Calu3 (cell line): ENCODE measurements around the gene PCGF6. TPM values are rescaled to one million over a fixed set of nuclear protein-coding genes. Genes with fewer than 3 reads are reported as not detected.

Source experiments
- BruUV-seq: library from RNA; stranded (reverse); fragments of 400-500 nt; replicated peaks from 2 replicates; lab custom pipeline; 2021; lab: Mats Ljungman, UMichigan
- CTCF ChIA-PET: fragments of 300-600 bp; sonication (Branson Sonifier 250); formaldehyde crosslinking; loops from one replicate; lab custom pipeline; 2022; ENCODE audit warnings: antibody characterized with exemption; lab: Charles Lee
- DNase-seq: peaks from one replicate; pipeline ENCODE4 v3.0.0; 2022
- H3K27ac Mint-ChIP-seq: one replicate; pipeline ENCODE4 v1.8.0; 2022; ENCODE audit warnings: mixed read lengths; ENCODE audit not compliant: unreplicated experiment
- H3K27me3 Mint-ChIP-seq: one replicate; pipeline ENCODE4 v1.8.0; 2022; ENCODE audit warnings: mixed read lengths; ENCODE audit not compliant: unreplicated experiment
- H3K36me3 Mint-ChIP-seq: one replicate; pipeline ENCODE4 v1.8.0; 2022; ENCODE audit warnings: mild to moderate bottlenecking, moderate library complexity, mixed read lengths; ENCODE audit not compliant: insufficient read depth, unreplicated experiment
- H3K4me1 Mint-ChIP-seq: one replicate; pipeline ENCODE4 v1.8.0; 2022; ENCODE audit warnings: mild to moderate bottlenecking, low read depth, mixed read lengths; ENCODE audit not compliant: unreplicated experiment
- H3K4me3 Mint-ChIP-seq: one replicate; pipeline ENCODE4 v1.8.0; 2022; ENCODE audit warnings: mild to moderate bottlenecking, low read depth, moderate library complexity, mixed read lengths; ENCODE audit not compliant: unreplicated experiment
- H3K9me3 Mint-ChIP-seq: one replicate; pipeline ENCODE4 v1.8.0; 2022; ENCODE audit warnings: low read depth, mixed read lengths; ENCODE audit not compliant: unreplicated experiment
- CTCF ChIP-seq: fragments of 200-600 bp; IDR thresholded peaks from one replicate; pipeline ENCODE4 v1.8.0; 2022; ENCODE audit warnings: antibody characterized with exemption; ENCODE audit not compliant: unreplicated experiment
- intact Hi-C: fragments of 100-400 bp; cut with micrococcal nuclease; formaldehyde crosslinking; loops from one replicate; pipeline ENCODE4 v1.10.0; 2022; ENCODE audit not compliant: unreplicated experiment
- total RNA-seq: library from RNA; stranded (reverse); gene quantifications from 2 replicates; pipeline ENCODE4 v1.2.3, GENCODE V29; 2022

The PCGF6 gene
- total RNA-seq, 1 experiment from 2014 or later: 4.8 TPM

DNA sequence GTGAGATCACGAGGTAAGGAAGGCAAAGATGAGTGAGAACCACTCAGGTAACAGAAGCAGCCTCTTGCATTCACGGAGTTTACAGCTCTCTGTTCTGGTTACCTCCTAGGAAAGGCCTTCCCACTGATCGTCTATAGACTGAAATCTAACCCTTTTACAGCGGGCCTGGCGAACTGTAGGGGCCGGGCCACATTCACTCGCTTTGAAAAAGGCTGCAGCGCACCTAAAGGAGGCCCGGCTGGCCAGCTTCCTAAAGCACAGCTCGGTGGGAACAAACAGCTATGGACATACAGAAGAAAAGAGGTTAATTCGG lies 44.8 kb upstream of the PCGF6 start:
- no peaks in the 10 kb centered on the region for H3K27me3 Mint-ChIP-seq
- peak overlapping the region; percentile 93 for H3K4me3 Mint-ChIP-seq
- no peak for DNase-seq
- H3K9me3 Mint-ChIP-seq: no peaks in the 10 kb centered on the region
- H3K36me3 Mint-ChIP-seq: peaks cover 53% of the 10 kb centered on the region
- H3K4me1 Mint-ChIP-seq: peaks cover 10% of the 10 kb centered on the region
- intact Hi-C loops: no loop called here
- TF ChIP-seq CTCF: no peak
- H3K27ac Mint-ChIP-seq: peak overlapping the region; percentile 76
- BruUV-seq: no TSS peak
- CTCF ChIA-PET: no interaction called here

GRCh38 chr10:103394180-103394579 lies 43.2 kb upstream of the PCGF6 start:
- CTCF ChIA-PET: no interaction called here
- intact Hi-C loops: no loop called here
- Mint-ChIP-seq H3K27ac (no peak overlapping the region), H3K27me3 (no peaks in the 10 kb centered on the region), H3K4me3 (no peak overlapping the region), H3K36me3 (peaks cover 53% of the 10 kb centered on the region), H3K4me1 (peaks cover 10% of the 10 kb centered on the region), H3K9me3 (no peaks in the 10 kb centered on the region)
- BruUV-seq: no TSS peak
- no peak for DNase-seq
- TF ChIP-seq CTCF: no peak

GRCh38 chr10:103382769-103383168 lies 31.8 kb upstream of the PCGF6 start:
- intact Hi-C loops: no loop called here
- TF ChIP-seq CTCF: no peak
- Mint-ChIP-seq H3K4me1 (no peaks in the 10 kb centered on the region), H3K27me3 (no peaks in the 10 kb centered on the region), H3K4me3 (no peak overlapping the region), H3K27ac (no peak overlapping the region), H3K36me3 (peaks cover 13% of the 10 kb centered on the region), H3K9me3 (no peaks in the 10 kb centered on the region)
- CTCF ChIA-PET: no interaction called here
- no peak for DNase-seq
- no TSS peak for BruUV-seq

GRCh38 chr10:103374263-103374662 lies 23.3 kb upstream of the PCGF6 start:
- no peaks in the 10 kb centered on the region for H3K27me3 Mint-ChIP-seq
- BruUV-seq: no TSS peak
- no peaks in the 10 kb centered on the region for H3K4me1 Mint-ChIP-seq
- H3K9me3 Mint-ChIP-seq: no peaks in the 10 kb centered on the region
- CTCF ChIA-PET: no interaction called here
- intact Hi-C loops: no loop called here
- no peak overlapping the region for H3K4me3 Mint-ChIP-seq
- peaks cover 8% of the 10 kb centered on the region for H3K36me3 Mint-ChIP-seq
- no peak for TF ChIP-seq CTCF
- no peak for DNase-seq
- no peak overlapping the region for H3K27ac Mint-ChIP-seq
